ENCODE results near the gene CRELD1. TPM values are rescaled to one million over a fixed set of nuclear protein-coding genes. Genes with fewer than 3 reads are reported as not detected.

Gene CRELD1
- total and polyA plus RNA-seq, 10 of the 15 experiments (the other 5 are each of a cell fraction or from before 2014, with no cell fraction given) = 1.3 to 15.9 (median 8.8) TPM

DNA sequence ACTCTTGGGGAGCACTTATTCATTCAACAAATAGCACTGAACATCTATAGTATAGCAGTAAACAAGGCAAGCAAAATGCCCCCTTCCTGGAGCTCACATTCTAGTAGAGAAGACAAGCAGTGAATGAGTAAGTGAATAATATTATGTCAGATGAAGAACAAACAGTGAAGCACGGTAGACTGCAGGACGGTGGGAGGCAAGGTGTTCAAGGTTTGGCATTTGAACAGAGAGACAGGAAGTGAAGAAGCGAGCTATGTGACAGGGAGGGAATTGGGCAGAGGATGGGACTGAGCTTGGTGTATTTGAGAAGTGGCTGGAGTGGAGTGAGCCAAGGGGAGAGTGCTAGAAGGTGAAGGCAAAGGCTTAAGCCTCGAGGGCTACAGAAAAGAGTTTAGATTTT is 1.4 kb downstream of the CRELD1 start:
- Histone ChIP-seq H3K4me3 (peak overlapping the region; percentile 89), H3K79me2 (ENCODE audit: control insufficient read depth, insufficient read depth, low read length) (peaks cover 18% of the 10 kb centered on the region), H3K4me2 (ENCODE audit: control insufficient read depth, insufficient read depth) (peak overlapping the region; percentile 95), H3K9me3 (replicated peaks; ENCODE audit: control insufficient read depth, insufficient read depth, low read length) (no peaks in the 10 kb centered on the region), H3K36me3 (ENCODE audit: control insufficient read depth in 2 of 2, insufficient read depth in 2 of 2, low read length in 1 of 2) (peaks cover 0 to 2% of the 10 kb centered on the region in 2 experiments; a peak in 1 of 4 replicates), H3K9ac (ENCODE audit: control insufficient read depth, insufficient read depth, low read length) (peak overlapping the region; percentile 84), H3K4me1 (ENCODE audit: control insufficient read depth, insufficient read depth, low read length) (peaks cover 9% of the 10 kb centered on the region), H4K20me1 (ENCODE audit: control insufficient read depth, insufficient read depth) (no peaks in the 10 kb centered on the region), H3K27ac (ENCODE audit: control insufficient read depth, insufficient read depth) (no peak overlapping the region), H2AFZ (ENCODE audit: control insufficient read depth, low read depth, low read length) (no peak overlapping the region), H3K27me3 (replicated peaks in 1 of 2; ENCODE audit: control insufficient read depth in 2 of 2, insufficient read depth in 2 of 2, low read length in 1 of 2) (no peaks in the 10 kb centered on the region)
- in situ Hi-C loops (cut with MboI) (no loop called here), intact Hi-C loops (cut with micrococcal nuclease; ENCODE audit: unreplicated experiment) (loop anchor here (5.0 to 10.0 kb wide), 3 partner anchors 93 to 390 kb away; partner anchors contain the start of genes ARPC4, RPUSD3, SEC13 and TADA3)
- TF ChIP-seq, protein P1, sequence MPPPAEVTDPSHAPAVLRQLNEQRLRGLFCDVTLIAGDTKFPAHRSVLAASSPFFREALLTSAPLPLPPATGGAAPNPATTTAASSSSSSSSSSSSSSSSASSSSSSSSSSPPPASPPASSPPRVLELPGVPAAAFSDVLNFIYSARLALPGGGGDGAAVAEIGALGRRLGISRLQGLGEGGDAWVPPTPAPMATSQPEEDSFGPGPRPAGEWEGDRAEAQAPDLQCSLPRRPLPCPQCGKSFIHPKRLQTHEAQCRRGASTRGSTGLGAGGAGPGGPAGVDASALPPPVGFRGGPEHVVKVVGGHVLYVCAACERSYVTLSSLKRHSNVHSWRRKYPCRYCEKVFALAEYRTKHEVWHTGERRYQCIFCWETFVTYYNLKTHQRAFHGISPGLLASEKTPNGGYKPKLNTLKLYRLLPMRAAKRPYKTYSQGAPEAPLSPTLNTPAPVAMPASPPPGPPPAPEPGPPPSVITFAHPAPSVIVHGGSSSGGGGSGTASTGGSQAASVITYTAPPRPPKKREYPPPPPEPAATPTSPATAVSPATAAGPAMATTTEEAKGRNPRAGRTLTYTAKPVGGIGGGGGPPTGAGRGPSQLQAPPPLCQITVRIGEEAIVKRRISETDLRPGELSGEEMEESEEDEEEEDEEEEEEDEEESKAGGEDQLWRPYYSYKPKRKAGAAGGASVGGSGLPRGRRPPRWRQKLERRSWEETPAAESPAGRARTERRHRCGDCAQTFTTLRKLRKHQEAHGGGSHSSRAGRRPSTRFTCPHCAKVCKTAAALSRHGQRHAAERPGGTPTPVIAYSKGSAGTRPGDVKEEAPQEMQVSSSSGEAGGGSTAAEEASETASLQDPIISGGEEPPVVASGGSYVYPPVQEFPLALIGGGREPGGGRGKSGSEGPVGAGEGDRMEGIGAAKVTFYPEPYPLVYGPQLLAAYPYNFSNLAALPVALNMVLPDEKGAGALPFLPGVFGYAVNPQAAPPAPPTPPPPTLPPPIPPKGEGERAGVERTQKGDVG (CRISPR knock-in tag; IDR thresholded peaks at IDR 0.05) = no peak
- TF ChIP-seq, protein P2, sequence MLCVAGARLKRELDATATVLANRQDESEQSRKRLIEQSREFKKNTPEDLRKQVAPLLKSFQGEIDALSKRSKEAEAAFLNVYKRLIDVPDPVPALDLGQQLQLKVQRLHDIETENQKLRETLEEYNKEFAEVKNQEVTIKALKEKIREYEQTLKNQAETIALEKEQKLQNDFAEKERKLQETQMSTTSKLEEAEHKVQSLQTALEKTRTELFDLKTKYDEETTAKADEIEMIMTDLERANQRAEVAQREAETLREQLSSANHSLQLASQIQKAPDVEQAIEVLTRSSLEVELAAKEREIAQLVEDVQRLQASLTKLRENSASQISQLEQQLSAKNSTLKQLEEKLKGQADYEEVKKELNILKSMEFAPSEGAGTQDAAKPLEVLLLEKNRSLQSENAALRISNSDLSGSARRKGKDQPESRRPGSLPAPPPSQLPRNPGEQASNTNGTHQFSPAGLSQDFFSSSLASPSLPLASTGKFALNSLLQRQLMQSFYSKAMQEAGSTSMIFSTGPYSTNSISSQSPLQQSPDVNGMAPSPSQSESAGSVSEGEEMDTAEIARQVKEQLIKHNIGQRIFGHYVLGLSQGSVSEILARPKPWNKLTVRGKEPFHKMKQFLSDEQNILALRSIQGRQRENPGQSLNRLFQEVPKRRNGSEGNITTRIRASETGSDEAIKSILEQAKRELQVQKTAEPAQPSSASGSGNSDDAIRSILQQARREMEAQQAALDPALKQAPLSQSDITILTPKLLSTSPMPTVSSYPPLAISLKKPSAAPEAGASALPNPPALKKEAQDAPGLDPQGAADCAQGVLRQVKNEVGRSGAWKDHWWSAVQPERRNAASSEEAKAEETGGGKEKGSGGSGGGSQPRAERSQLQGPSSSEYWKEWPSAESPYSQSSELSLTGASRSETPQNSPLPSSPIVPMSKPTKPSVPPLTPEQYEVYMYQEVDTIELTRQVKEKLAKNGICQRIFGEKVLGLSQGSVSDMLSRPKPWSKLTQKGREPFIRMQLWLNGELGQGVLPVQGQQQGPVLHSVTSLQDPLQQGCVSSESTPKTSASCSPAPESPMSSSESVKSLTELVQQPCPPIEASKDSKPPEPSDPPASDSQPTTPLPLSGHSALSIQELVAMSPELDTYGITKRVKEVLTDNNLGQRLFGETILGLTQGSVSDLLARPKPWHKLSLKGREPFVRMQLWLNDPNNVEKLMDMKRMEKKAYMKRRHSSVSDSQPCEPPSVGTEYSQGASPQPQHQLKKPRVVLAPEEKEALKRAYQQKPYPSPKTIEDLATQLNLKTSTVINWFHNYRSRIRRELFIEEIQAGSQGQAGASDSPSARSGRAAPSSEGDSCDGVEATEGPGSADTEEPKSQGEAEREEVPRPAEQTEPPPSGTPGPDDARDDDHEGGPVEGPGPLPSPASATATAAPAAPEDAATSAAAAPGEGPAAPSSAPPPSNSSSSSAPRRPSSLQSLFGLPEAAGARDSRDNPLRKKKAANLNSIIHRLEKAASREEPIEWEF (IDR thresholded peaks at IDR 0.05; ENCODE audit: insufficient replicate concordance, low read depth, low read length) = no peak
- TF ChIP-seq EED (IDR thresholded peaks at IDR 0.05; ENCODE audit: low read depth) = no peak
- TF ChIP-seq ZBED1 (IDR thresholded peaks at IDR 0.05; ENCODE audit: borderline replicate concordance) = no peak
- no peak for TF ChIP-seq IKZF2 (IDR thresholded peaks at IDR 0.05)
- TF ChIP-seq TAF1 (IDR thresholded peaks at IDR 0.05; ENCODE audit: borderline replicate concordance, low read depth, low read length) = no peak
- TF ChIP-seq ATF7 (IDR thresholded peaks at IDR 0.05; ENCODE audit: low read depth) = no peak
- TF ChIP-seq HDAC2 (IDR thresholded peaks at IDR 0.05) = no peak
- TF ChIP-seq, protein P3, sequence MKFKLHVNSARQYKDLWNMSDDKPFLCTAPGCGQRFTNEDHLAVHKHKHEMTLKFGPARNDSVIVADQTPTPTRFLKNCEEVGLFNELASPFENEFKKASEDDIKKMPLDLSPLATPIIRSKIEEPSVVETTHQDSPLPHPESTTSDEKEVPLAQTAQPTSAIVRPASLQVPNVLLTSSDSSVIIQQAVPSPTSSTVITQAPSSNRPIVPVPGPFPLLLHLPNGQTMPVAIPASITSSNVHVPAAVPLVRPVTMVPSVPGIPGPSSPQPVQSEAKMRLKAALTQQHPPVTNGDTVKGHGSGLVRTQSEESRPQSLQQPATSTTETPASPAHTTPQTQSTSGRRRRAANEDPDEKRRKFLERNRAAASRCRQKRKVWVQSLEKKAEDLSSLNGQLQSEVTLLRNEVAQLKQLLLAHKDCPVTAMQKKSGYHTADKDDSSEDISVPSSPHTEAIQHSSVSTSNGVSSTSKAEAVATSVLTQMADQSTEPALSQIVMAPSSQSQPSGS (IDR thresholded peaks at IDR 0.05; ENCODE audit: low read length) = no peak
- TF ChIP-seq BCL11A (IDR thresholded peaks at IDR 0.05; ENCODE audit: low read depth, low read length) = no peak
- TF ChIP-seq IRF4 (IDR thresholded peaks at IDR 0.05; ENCODE audit: low read depth, low read length) = no peak
- TF ChIP-seq ZNF217 (IDR thresholded peaks at IDR 0.05) = no peak
- WGBS (ENCODE audit: insufficient coverage, insufficient replicate concordance, low lambda C conversion rate, missing lambda C conversion rate) = 78% methylated on average over 4 of the region's 4 CpGs
- DNase-seq (ENCODE audit: low read depth, low spot score) (no peak), ATAC-seq (no peak), FAIRE-seq (no peak)
- CTCF ChIA-PET = interaction anchor here (0.8 to 5.0 kb wide), 11 partner anchors 17 to 431 kb away, joined by 3 to 31 read pairs (median 4); partner anchors contain the start of genes IL17RC, PRRT3, RPUSD3 and SEC13
- POLR2A ChIA-PET = interaction anchor here (0.5 to 1.1 kb wide), 3 partner anchors 15 to 45 kb away, joined by 3 to 4 read pairs (median 4); no protein-coding TSS in a partner anchor
- no TSS peak for BruUV-seq (replicated peaks)
- SMC1A ChIA-PET (ENCODE audit: uncharacterized antibody, unreplicated experiment) = interaction anchor here (1.0 to 2.3 kb wide), 6 partner anchors 14 to 59 kb away, joined by 3 to 11 read pairs (median 6); partner anchors contain the start of genes EMC3 and PRRT3
- RAD21 ChIA-PET (ENCODE audit: unreplicated experiment) = interaction anchor here (0.8 to 5.2 kb wide), 6 partner anchors 17 to 387 kb away, joined by 3 to 51 read pairs (median 6); partner anchors contain the start of genes BRK1, EMC3 and SEC13
